AG09319 (cell line): ENCODE results near the gene SSC5D.

Experiments used
- DNase-seq: peaks from one replicate; pipeline ENCODE4 v3.0.0-alpha.2; 2010; ENCODE audit warnings: low read depth; ENCODE audit errors: extremely low read depth
- TF ChIP-seq, protein P1 (sequence below): IDR thresholded peaks from 2 replicates; pipeline ENCODE4 v1.5.1; 2011; ENCODE audit warnings: low read depth, mild to moderate bottlenecking, inconsistent platforms, low read length, moderate library complexity

SSC5D gene

DNA sequence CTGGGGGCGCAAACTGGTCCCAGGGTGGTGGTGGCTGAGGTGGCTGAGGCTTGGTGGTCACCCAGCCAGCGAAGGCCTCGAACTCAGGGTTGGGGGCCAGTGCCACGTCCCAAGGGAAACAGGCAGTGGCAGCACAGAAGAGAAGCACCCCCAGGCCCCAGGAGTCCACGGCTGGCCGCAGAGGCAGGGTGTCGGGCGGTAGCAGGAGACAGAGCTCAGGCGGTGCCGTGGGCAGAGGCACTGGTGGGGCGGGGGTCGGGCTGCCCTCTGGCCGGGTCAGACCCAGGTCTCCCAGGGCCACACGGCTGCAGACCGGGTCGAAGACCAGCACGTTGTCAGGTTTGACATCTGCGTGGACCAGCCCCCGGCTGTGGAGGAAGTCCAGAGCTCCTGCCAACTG lies 52.9 kb downstream of the SSC5D start:
- TF ChIP-seq, protein P1, sequence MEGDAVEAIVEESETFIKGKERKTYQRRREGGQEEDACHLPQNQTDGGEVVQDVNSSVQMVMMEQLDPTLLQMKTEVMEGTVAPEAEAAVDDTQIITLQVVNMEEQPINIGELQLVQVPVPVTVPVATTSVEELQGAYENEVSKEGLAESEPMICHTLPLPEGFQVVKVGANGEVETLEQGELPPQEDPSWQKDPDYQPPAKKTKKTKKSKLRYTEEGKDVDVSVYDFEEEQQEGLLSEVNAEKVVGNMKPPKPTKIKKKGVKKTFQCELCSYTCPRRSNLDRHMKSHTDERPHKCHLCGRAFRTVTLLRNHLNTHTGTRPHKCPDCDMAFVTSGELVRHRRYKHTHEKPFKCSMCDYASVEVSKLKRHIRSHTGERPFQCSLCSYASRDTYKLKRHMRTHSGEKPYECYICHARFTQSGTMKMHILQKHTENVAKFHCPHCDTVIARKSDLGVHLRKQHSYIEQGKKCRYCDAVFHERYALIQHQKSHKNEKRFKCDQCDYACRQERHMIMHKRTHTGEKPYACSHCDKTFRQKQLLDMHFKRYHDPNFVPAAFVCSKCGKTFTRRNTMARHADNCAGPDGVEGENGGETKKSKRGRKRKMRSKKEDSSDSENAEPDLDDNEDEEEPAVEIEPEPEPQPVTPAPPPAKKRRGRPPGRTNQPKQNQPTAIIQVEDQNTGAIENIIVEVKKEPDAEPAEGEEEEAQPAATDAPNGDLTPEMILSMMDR: no peak
- DNase-seq: no peak

DNA sequence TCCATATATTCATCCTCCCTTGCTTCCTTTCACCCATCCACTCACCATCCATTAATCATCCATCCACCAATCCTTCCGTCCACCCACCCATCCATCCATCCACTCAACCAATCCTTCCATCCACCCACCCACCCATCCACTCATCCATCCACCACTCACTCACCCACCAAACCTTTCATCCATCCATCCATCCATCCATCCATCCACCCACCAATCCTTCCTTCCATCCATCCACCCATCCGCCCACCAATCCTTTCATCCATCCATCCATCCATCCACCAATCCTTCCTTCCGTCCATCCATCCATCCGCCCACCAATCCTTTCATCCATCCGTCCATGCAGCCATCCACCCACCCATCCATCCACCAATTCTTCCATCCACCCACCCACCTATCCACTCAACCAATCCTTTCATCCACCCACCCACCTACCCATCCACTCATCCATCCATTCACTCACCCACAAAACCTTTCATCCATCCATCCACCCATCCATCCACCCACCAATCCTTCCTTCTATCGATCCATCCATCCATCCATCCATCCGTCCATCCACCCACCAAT lies 54.1 kb downstream of the SSC5D start:
- TF ChIP-seq, protein P1: no peak
- DNase-seq: no peak

DNA sequence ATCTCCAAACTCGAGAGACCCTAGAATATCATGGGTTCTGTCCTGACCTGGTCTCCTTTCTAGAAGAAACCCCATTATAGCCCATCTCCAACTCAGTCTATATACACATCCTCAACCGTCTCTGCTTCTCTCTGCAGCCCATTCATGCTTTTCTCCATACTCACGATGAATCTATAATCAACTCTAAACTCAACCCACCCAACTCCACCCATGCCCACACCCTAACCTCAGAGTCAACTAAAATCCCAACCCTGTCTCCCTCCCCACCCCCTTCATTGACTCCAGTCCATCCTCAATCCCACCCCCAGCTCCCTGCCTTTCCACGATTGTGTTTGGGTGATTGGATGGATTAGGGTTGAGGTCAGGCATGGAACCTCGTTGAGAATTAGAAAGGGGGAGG lies 55.3 kb downstream of the SSC5D start:
- TF ChIP-seq, protein P1: no peak
- DNase-seq: no peak

DNA sequence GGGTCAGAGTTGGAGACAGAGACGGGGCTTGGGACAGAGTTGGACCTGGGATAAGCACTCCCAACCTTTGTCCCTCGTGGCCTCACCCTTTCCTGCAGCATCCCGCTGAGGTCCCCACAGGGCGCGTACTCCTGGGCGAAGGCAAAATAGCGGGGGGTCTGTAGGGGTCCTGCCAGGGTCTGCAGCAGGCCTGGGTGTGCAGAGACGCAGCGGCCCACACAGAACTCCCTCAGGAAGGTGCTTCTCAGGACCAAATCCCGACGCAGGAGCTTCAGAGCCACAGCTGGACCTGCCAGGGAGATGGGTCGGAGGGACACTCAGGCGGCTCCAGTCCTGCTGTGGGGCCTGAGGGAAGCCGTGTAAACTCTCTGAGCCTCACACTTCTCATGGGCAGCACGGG lies 55.8 kb downstream of the SSC5D start:
- TF ChIP-seq, protein P1: no peak
- no peak for DNase-seq

DNA sequence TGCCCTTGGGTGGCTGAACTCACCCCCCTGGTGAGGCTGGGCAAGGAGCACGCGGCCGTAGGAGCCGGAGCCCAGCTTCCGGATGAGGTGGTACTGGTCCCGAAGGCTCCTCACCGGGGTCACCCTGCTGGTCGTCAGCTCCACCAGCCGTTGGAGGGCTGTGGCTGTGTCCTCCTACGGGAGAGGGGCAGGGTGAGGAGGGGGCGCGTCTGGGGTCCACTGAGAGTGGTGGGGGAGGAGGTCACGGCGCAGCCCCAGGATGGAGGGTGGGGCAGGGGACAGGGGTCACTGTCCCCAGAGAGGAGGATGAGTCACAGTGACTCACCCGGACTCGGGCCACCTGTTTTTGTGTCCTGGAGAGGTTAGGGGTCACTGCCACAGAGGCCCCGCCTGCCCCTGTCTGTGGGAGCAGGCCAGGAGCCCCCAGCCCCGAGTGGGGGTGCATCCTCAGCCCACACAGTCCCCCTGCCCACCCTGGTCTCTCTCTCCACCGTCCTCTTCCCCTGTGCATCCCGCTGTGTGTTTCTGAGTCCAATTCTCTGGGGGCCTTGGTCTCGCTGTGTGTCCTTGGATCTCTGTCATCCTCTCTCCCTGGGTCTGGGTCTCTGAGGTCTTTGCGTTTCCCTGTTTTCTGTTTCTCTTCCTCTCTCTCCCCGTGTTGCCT lies 56.7 kb downstream of the SSC5D start:
- DNase-seq: no peak
- TF ChIP-seq, protein P1: no peak

DNA sequence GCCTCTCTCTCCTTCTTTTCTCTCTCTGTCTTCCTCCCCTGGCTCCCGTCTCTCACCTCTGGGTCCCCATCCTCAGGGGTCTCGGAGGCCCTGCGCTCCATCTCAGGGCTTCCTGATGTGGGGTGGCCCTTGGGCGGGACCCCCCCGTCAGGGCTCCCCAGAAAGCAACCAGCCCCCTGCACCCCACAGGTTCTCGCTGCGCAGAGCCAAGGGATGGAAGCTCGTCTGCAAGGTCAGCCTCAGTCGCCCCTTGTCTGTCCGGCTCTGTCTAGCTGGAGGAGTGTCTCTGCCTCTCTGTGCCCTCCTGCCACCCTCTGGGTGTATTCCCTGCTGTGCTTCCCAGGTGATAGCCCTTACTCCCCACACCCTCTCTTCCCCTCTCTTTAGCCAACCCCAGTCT lies 57.2 kb downstream of the SSC5D start, which contains the start of gene SBK3:
TSS of gene SBK3 (minus strand) at position 101 of the 400 bp plus-strand sequence. CDS start at position 101, 0 bp downstream.
- no peak for DNase-seq
- TF ChIP-seq, protein P1: no peak

DNA sequence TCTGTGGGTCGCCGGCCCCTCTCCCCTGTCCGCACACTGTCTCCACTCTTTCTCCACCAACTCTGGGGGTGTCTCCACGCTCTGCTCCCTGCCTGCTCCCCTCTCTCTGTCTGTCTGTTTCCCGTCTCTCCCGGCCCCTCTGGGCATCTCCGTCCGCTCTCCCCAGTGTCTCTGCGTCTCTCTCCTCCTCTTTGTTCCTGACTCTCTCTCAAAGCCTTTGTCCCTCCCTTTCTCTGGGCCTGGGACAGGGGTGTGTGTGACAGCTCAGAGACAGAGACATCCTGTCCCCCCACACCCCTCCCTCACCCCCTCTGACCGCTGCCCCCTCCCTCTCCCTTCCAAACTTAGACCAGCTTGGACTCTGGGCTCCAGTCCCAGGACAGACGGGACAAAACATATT lies 57.8 kb downstream of the SSC5D start:
- no peak for DNase-seq

More for the DNA sequence above, 57.8 kb downstream of the SSC5D start:
- TF ChIP-seq, protein P1: no peak
